GM21447 (cell line): ENCODE measurements around the gene IL11.
"Not testable (repeated sequence)": the region's sequence is repeated elsewhere in the genome, so short reads cannot be mapped to it uniquely, and the experiment has no call there.

Experiments used
- ATAC-seq: cut with Tn5 transposase; IDR thresholded peaks from one replicate; pipeline ENCODE4 v1.9.1; 2021; ENCODE audit not compliant: unreplicated experiment

IL11 gene

GRCh38 chr19:55336101-55336500 lies 34.2 kb downstream of the IL11 start:
- ATAC-seq = no peak

GRCh38 chr19:55333870-55334269 lies 36.4 kb downstream of the IL11 start:
- no peak for ATAC-seq

- ATAC-seq = not testable (repeated sequence)
Observed at GRCh38 chr19:55329791-55330190, 40.5 kb downstream of the IL11 start.

GRCh38 chr19:55328774-55329318 lies 41.4 kb downstream of the IL11 start:
- ATAC-seq = not testable (repeated sequence)

- ATAC-seq = no peak
Observed at GRCh38 chr19:55325172-55325571, 45.1 kb downstream of the IL11 start, which contains the start of gene TMEM150B. TSS of gene TMEM150B (minus strand) at chr19:55325341. CDS start at chr19:55321036, 4,305 bp downstream.

- ATAC-seq = no peak
Observed at GRCh38 chr19:55324662-55325061, 45.6 kb downstream of the IL11 start.

- ATAC-seq = no peak
Observed at GRCh38 chr19:55322204-55322885, 47.9 kb downstream of the IL11 start.

- no peak for ATAC-seq
Observed at GRCh38 chr19:55321466-55322137, 48.7 kb downstream of the IL11 start.

GRCh38 chr19:55320844-55321419 lies 49.3 kb downstream of the IL11 start:
- no peak for ATAC-seq

- no peak for ATAC-seq
Observed at GRCh38 chr19:55319785-55320184, 50.5 kb downstream of the IL11 start.

GRCh38 chr19:55316646-55317045 lies 53.6 kb downstream of the IL11 start:
- ATAC-seq = no peak

- no peak for ATAC-seq
Observed at GRCh38 chr19:55315956-55316525, 54.2 kb downstream of the IL11 start.

GRCh38 chr19:55314396-55314795 lies 55.9 kb downstream of the IL11 start:
- no peak for ATAC-seq
